Hindlimb muscle (tissue), 1 donor: ENCODE data around the gene RAB3C. TPM values are rescaled to one million over a fixed set of nuclear protein-coding genes. Genes with fewer than 3 reads are reported as not detected.

Experiments used
- DNase-seq: peaks from one replicate; pipeline ENCODE4 v3.0.0-alpha.2; 2013
- polyA plus RNA-seq: library from polyadenylated mRNA; unstranded; fragments of 120-200 nt; gene quantifications from one replicate; pipeline ENCODE4 v1.2.1, GENCODE V29; 2013; ENCODE audit not compliant: insufficient read length

The RAB3C gene
- polyA plus RNA-seq, 1 donor = 0.43 TPM

DNA sequence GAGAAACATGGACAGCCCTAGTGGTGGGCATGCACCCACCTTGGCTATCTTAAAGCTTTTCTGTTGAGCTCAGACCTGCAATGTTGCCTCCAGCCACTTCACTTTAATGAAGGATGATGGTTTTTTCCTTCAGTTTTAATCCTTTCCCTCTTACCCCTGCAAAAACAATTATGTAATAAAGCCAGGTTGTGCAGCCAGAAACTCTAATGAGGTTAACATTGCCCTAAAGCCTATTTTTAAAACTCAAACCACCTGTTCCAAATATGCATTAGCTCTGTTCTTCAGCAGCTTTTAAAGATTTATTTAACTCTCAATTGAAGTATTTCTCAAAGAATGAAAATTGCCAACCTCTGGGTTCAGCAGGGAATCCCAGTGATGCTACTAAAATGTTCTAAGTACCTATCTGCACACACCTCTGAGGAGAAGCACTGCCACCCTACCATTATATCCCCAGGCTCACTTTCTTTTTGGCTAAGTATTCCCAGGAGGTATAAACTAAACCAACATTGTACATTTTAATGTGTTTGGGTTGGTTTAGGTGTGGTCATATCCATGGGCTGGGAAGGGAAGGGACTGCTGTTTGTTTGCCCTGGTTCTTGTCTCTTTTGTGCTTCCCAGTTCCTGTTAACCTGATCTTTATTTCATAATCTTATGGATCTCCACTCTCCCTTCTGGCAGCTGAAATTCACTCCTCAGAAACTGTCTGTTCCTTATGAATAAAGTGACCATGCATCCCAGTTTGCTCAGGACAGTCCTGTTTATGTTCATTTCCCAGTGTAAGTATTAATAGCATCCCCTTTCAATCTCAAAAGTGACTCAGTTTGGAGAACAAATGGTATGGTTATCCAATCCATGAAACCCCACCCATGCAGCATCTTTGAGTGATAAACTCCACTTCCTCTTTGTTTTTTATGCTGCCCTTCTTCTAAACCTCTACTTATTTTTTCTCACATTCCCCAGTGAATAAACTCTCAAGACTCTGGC lies 251.7 kb downstream of the RAB3C start:
- DNase-seq = peak; percentile 36

DNA sequence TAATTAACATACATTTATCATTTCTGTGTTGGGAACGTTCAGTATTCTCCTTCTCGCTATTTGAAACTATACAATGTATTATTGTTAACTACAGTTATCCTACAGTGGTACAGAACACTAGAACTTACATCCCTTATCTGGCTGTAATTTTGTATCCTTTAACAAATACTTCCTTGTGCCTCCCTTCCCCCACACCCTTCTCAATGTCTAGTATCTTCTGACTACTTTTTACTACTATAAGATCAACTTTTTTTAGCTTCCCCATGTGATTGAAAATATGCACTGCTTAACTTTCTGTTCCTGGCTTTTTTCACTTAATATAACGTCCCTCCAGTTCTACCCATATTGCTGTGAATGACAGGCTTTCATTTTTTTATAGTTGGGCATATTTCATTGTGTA lies 253.5 kb downstream of the RAB3C start:
- no peak for DNase-seq

DNA sequence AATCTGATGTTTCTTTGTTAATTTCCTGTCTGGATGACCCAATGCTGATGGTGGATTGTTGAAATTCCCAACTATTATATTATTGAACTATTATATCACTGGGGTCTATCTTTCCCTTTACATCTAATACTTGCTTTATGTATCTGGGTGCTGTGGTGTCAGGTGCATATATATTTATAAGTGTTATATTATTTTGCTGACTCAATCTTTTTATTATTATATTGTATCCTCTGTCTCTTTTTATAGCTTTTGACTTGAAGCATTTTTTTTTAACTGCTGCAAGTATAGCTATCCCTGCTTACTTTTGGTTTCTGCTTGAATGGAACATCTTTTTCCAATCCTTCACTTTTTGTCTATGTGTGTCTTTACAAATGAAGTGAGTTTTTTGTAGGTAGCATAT lies 255.9 kb downstream of the RAB3C start:
- no peak for DNase-seq

DNA sequence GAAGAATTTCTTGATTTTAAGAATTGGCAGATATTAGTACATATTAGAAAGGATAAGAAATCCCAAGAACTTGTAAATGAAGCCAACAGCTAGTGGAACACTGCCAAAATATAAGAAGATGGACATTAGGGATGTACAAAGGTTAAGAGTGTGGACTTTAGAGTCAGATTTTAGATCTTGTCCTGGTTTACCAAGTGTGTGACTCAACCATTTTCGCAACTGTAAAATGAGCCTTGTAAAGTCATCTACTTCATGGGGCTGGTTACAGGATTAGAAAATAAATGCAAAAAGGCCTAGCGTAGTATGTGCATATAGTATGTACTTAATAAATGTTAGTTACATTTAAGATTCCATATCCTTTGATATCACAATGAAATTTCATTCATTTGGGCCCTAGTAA lies 260.0 kb downstream of the RAB3C start:
- DNase-seq = no peak

DNA sequence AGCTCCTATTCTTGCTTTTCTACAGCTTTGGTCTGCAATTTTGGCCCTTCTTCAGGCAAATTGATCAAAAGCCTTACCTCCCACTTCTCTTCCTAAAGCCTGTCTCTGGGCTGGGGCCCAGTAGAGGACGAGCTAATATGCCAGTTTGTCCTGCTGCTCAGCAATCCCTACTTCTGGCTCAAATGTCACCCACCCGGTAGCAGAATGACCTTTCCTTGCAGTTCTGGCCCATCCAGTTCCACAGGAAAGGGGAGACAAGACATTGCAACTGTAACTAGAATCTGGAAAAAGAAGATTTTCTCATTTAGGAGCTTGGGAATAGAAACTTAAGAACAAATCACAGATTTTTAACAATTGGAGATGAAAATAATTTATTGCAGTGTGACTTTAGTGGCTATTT lies 261.5 kb downstream of the RAB3C start:
- no peak for DNase-seq

GRCh38 chr5:58847041-58847440 lies 264.2 kb downstream of the RAB3C start:
- DNase-seq = no peak

- no peak for DNase-seq
These were observed 266.3 kb downstream of the RAB3C start for GRCh38 chr5:58849223-58849622.

GRCh38 chr5:58849921-58850667 lies 267.2 kb downstream of the RAB3C start:
- peak; percentile 37 for DNase-seq

GRCh38 chr5:58851153-58851552 lies 268.3 kb downstream of the RAB3C start:
- no peak for DNase-seq

GRCh38 chr5:58851571-58851970 lies 268.7 kb downstream of the RAB3C start:
- DNase-seq = no peak

DNA sequence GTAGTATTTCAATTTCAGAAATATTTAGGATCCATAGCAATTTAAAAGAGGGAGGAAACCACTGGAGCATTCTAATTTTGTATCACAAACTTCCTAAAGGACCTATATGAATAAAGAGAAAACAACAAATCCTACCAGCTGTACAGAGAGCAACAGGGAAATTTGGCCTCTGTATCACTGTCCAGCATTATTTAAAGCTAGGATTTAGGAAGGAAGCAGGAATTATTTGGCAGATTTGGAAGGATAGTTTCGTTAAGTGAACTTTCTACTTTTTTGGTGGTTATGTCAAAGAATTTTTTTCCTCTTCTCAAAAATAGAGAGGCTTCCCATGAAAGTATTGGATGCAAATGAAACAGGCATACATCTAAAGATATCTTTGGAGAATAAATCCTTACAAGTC lies 269.7 kb downstream of the RAB3C start:
- no peak for DNase-seq

GRCh38 chr5:58854441-58854840 lies 271.6 kb downstream of the RAB3C start:
- no peak for DNase-seq

DNA sequence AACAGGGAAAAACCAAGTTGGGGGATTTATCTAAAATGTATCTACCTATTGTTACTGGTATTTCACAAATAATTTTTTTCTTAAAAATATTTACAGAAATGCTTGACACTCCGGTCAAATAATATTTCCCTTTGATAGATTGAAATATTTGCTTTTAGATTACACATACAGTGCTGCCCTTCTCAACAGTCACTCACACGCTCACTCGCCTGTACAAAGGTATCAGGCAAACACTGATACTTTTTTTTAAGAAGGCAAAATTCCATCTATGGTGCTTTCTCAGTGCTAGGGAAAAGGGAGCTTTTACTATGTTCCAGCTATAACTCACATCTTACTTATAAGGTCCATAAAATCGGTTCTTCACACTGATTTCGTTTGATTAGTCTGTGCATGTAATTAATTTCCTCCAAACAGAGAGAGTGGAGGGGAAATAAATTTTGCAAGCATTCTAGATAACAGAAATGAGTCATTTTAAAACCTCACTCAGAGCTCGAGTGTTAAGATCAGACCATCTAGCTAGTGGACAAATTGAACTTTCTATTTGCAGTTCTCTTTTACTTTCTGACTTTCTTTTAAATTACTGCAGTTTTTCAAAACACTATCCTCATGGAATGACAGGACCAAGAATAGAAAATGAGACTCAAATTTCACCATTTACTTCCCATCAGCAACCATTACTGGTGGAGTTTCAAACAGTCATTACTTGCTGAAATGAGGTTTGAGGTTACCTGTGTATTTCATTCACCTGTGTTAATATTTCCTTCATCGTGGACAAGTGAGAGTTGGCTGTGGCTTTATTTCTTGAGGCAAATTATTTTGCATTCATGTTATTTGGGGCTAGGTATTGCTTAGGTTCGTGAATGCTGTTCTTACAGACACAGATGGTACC lies 273.2 kb downstream of the RAB3C start:
- DNase-seq = no peak

- DNase-seq = no peak
These were observed 274.7 kb downstream of the RAB3C start for GRCh38 chr5:58857609-58858008.

GRCh38 chr5:58860680-58861079 lies 277.8 kb downstream of the RAB3C start:
- DNase-seq = no peak

- DNase-seq = no peak
These were observed 286.1 kb downstream of the RAB3C start for GRCh38 chr5:58868931-58869330.

DNA sequence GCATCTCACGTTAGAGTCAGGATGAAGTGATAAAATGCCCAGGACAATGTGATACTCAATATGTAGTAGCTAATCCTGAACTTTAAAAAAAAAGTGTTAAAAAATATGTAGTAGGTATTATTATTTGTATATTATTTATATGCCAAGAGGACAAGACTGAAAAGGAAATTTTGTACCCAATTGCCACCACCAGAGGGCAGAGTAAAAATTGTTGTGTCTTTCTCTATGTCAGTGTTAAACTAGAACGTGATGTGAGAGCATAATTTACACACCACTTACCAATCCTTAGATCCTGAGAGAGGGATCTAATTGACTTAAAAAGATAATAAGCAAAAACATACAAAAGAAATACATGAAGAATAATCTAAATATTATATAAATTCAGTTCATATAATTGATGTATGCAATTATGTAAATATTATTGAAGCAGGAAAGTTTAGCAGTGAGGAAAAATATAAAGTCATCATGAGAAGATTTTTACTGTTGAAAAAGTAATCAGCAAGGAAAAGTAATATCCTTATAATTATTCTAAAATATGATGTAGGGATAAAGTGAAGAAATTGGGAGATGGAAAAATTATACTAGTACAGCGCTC lies 288.9 kb downstream of the RAB3C start:
- no peak for DNase-seq

GRCh38 chr5:58872670-58873273 lies 289.9 kb downstream of the RAB3C start:
- no peak for DNase-seq

DNA sequence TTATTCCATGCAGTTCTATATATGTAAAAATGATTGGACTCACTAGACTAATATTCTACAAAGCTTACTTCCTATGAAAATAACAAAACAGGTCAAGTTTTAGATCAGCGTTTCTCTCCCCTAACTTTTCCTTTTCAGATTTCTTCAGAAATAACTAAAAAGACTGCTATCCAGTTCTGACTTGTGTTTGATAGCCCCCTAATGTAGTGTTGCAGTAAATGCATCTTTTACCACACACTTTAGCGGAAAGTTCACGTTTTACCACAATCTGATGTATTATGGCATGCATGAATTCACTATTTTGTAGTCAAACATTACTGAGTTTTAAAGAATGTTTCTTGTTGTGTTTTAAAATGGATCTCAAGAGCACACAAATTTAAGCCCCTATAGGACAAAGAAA lies 292.7 kb downstream of the RAB3C start:
- no peak for DNase-seq

- no peak for DNase-seq
These were observed 302.4 kb downstream of the RAB3C start for GRCh38 chr5:58885260-58885659.

GRCh38 chr5:58886315-58887207 lies 303.7 kb downstream of the RAB3C start:
- peak; percentile 36 for DNase-seq
